Activated B cell treated with CpG ODN at 0.5 μM for 24 hours (primary cell): ENCODE results near the gene C12orf75. TPM values are rescaled to one million over a fixed set of nuclear protein-coding genes. Genes with fewer than 3 reads are reported as not detected.

Experiments
- ATAC-seq: fragments of 200-7000 bp; cut with Tn5 transposase; one replicate; pipeline ENCODE4 v1.10.0; 2021; ENCODE audit warnings: low read depth, mild to moderate bottlenecking, moderate library complexity
- CTCF ChIA-PET: fragments of 350-600 bp; sonication (Branson Sonifier 250); formaldehyde crosslinking; loops from one replicate; lab custom pipeline; 2021; ENCODE audit warnings: antibody characterized with exemption; lab: Charles Lee
- POLR2A ChIA-PET: fragments of 350-600 bp; sonication (Branson Sonifier 250); formaldehyde crosslinking; loops from one replicate; lab custom pipeline; 2021; ENCODE audit warnings: antibody characterized with exemption; lab: Charles Lee
- DNase-seq: peaks from one replicate; pipeline ENCODE4 v3.0.0; 2022
- H3K27ac Mint-ChIP-seq: one replicate; pipeline ENCODE4 v1.8.0; 2020; ENCODE audit warnings: mixed read lengths
- H3K27me3 Mint-ChIP-seq: one replicate; pipeline ENCODE4 v1.8.0; 2021; ENCODE audit warnings: mixed read lengths
- H3K36me3 Mint-ChIP-seq: one replicate; pipeline ENCODE4 v1.8.0; 2021; ENCODE audit warnings: low read depth, mixed read lengths
- H3K4me1 Mint-ChIP-seq: one replicate; pipeline ENCODE4 v1.8.0; 2021; ENCODE audit warnings: mixed read lengths
- H3K4me3 Mint-ChIP-seq: one replicate; pipeline ENCODE4 v1.8.0; 2020; ENCODE audit warnings: mild to moderate bottlenecking, mixed read lengths
- H3K9me3 Mint-ChIP-seq: one replicate; pipeline ENCODE4 v1.8.0; 2020; ENCODE audit warnings: mixed read lengths
- CTCF ChIP-seq: fragments of 200-600 bp; IDR thresholded peaks from one replicate; pipeline ENCODE4 v1.8.0; 2022; ENCODE audit warnings: antibody characterized with exemption, mild to moderate bottlenecking
- intact Hi-C: fragments of 100-400 bp; cut with micrococcal nuclease; formaldehyde crosslinking; loops from one replicate; pipeline ENCODE4 v1.15.1; 2024
- total RNA-seq: library from RNA; stranded (reverse); gene quantifications from 2 replicates; pipeline ENCODE4 v1.2.3, GENCODE V29; 2022

Gene C12orf75
- total RNA-seq, 1 donor from 2014 or later, result 37.1 TPM

GRCh38 chr12:105413911-105414487 lies 83.5 kb downstream of the C12orf75 start:
- no peak for ATAC-seq
- no peak for TF ChIP-seq CTCF
- Mint-ChIP-seq H3K27ac (no peak overlapping the region), H3K9me3 (no peaks in the 10 kb centered on the region), H3K4me1 (peaks cover 7% of the 10 kb centered on the region), H3K4me3 (no peak overlapping the region), H3K36me3 (no peaks in the 10 kb centered on the region), H3K27me3 (peaks cover 3% of the 10 kb centered on the region)
- no peak for DNase-seq
- ChIA-PET CTCF (no interaction called here), POLR2A (no interaction called here)
- intact Hi-C loops, result no loop called here

- intact Hi-C loops, result no loop called here
- Mint-ChIP-seq H3K4me3 (no peak overlapping the region), H3K27ac (no peak overlapping the region), H3K9me3 (no peaks in the 10 kb centered on the region), H3K4me1 (no peaks in the 10 kb centered on the region), H3K27me3 (peaks cover 4% of the 10 kb centered on the region), H3K36me3 (no peaks in the 10 kb centered on the region)
- no peak for ATAC-seq
- ChIA-PET POLR2A (no interaction called here), CTCF (interaction anchor here (0.7 kb wide), 1 partner anchor 718 kb away, joined by 3 read pairs; no protein-coding TSS in a partner anchor)
- no peak for DNase-seq
- TF ChIP-seq CTCF, result no peak
These were observed 87.2 kb downstream of the C12orf75 start for GRCh38 chr12:105417732-105418131.

GRCh38 chr12:105418229-105418628 lies 87.7 kb downstream of the C12orf75 start:
- POLR2A ChIA-PET, result no interaction called here
- Mint-ChIP-seq H3K27me3 (peaks cover 4% of the 10 kb centered on the region), H3K4me1 (no peaks in the 10 kb centered on the region), H3K9me3 (no peaks in the 10 kb centered on the region), H3K27ac (no peak overlapping the region), H3K36me3 (no peaks in the 10 kb centered on the region), H3K4me3 (no peak overlapping the region)
- no peak for TF ChIP-seq CTCF
- intact Hi-C loops, result no loop called here
- ATAC-seq (no peak), DNase-seq (no peak)
- CTCF ChIA-PET, result interaction anchor here (1.2 kb wide), 1 partner anchor 718 kb away, joined by 7 read pairs; no protein-coding TSS in a partner anchor

GRCh38 chr12:105418821-105419291 lies 88.4 kb downstream of the C12orf75 start:
- no peak for TF ChIP-seq CTCF
- no peak for DNase-seq
- Mint-ChIP-seq H3K36me3 (no peaks in the 10 kb centered on the region), H3K4me3 (no peak overlapping the region), H3K27me3 (peaks cover 4% of the 10 kb centered on the region), H3K27ac (no peak overlapping the region), H3K4me1 (no peaks in the 10 kb centered on the region), H3K9me3 (no peaks in the 10 kb centered on the region)
- intact Hi-C loops, result no loop called here
- ChIA-PET CTCF (interaction anchor here (1.2 to 2.6 kb wide), 2 partner anchors 717 to 805 kb away, joined by 7 to 13 read pairs; no protein-coding TSS in a partner anchor), POLR2A (no interaction called here)
- no peak for ATAC-seq

GRCh38 chr12:105419606-105420005 lies 89.1 kb downstream of the C12orf75 start:
- Mint-ChIP-seq H3K27ac (no peak overlapping the region), H3K9me3 (peaks cover 2% of the 10 kb centered on the region), H3K4me1 (no peaks in the 10 kb centered on the region), H3K4me3 (no peak overlapping the region), H3K36me3 (no peaks in the 10 kb centered on the region), H3K27me3 (peaks cover 9% of the 10 kb centered on the region)
- intact Hi-C loops, result loop anchor here (1.0 to 5.0 kb wide), 4 partner anchors 805 to 1683 kb away; no protein-coding TSS in a partner anchor
- DNase-seq (no peak), ATAC-seq (no peak)
- CTCF ChIA-PET, result interaction anchor here (1.1 to 2.6 kb wide), 3 partner anchors 18 to 804 kb away, joined by 3 to 13 read pairs (median 7); no protein-coding TSS in a partner anchor
- TF ChIP-seq CTCF, result no peak
- POLR2A ChIA-PET, result no interaction called here
